GM13977 (cell line): ENCODE data around the gene TUBGCP6.

Experiments
- DNase-seq: peaks from one replicate; pipeline ENCODE4 v3.0.0; 2012; ENCODE audit warnings: low spot score
- in situ Hi-C: fragments of 300-500 bp; cut with MboI; formaldehyde crosslinking; loops from one replicate; pipeline ENCODE4 v1.12.0; 2022; ENCODE audit warnings: low sequenced_read_pairs, low pct_unique_long_range_greater_than_20kb, mixed read lengths, inconsistent platforms; ENCODE audit not compliant: unreplicated experiment
- TF ChIP-seq, protein P1 (sequence below): IDR thresholded peaks from 2 replicates; pipeline ENCODE4 v1.5.1; 2012; ENCODE audit warnings: mild to moderate bottlenecking, control low read depth; ENCODE audit not compliant: insufficient read depth; ENCODE audit errors: extremely low read depth, missing control alignments

Gene TUBGCP6

DNA sequence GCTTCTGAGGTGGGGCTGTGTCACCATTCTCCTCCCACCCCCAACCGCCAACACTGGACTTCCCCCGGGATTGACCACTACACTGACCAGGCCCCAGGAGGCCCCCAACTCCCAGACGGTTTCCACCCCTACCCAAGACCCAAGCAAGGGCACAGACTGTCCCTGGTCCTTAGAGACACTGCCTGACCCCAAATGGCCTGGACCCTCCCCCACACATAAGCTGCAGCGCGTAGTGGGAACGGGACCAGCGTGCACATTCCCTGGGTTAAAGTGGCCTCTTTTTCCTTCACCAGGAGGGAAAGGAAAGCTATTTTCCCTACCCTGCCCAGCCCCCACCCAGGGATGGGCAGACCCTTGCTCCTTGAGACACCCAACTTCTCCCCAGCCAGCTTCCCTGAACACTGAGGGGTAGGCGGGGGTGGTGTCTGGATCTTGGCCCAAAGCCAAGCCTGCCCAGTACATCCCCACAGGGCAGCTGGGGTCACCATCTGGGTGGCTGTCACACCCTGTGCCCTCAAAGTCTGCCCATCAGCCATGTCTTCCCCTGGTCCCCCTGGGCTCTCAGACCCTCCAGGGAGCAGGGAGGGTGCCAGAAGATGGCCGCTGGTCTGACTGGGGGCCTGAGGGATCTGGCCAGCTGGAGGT, 18.3 kb upstream of the TUBGCP6 start:
- in situ Hi-C loops, result no loop called here
- TF ChIP-seq, protein P1, sequence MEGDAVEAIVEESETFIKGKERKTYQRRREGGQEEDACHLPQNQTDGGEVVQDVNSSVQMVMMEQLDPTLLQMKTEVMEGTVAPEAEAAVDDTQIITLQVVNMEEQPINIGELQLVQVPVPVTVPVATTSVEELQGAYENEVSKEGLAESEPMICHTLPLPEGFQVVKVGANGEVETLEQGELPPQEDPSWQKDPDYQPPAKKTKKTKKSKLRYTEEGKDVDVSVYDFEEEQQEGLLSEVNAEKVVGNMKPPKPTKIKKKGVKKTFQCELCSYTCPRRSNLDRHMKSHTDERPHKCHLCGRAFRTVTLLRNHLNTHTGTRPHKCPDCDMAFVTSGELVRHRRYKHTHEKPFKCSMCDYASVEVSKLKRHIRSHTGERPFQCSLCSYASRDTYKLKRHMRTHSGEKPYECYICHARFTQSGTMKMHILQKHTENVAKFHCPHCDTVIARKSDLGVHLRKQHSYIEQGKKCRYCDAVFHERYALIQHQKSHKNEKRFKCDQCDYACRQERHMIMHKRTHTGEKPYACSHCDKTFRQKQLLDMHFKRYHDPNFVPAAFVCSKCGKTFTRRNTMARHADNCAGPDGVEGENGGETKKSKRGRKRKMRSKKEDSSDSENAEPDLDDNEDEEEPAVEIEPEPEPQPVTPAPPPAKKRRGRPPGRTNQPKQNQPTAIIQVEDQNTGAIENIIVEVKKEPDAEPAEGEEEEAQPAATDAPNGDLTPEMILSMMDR, result no peak
- DNase-seq, result no peak

DNA sequence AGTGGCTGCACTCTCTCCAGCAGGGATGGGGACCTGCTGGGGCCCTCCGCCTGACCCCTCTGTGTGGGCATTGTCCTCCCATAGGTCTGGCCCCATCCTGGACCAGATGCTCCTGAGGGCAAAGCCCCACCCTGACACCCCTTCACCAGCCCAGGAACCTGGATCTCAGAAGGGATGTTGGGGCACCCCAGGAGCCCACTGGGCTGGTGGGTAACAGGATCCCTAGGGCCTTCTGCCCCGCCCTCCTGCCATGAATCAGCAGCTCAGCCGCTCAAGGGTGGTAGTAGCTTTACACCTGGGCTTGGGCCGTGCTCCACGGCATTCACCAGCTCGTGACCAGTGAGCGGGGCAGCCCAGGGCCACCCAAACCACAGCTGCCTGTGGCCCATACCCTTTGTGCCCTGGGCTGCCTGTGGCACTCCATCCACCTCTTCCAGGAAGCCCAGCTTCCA, 17.7 kb upstream of the TUBGCP6 start:
- in situ Hi-C loops, result no loop called here
- no peak for DNase-seq
- TF ChIP-seq, protein P1, result no peak

DNA sequence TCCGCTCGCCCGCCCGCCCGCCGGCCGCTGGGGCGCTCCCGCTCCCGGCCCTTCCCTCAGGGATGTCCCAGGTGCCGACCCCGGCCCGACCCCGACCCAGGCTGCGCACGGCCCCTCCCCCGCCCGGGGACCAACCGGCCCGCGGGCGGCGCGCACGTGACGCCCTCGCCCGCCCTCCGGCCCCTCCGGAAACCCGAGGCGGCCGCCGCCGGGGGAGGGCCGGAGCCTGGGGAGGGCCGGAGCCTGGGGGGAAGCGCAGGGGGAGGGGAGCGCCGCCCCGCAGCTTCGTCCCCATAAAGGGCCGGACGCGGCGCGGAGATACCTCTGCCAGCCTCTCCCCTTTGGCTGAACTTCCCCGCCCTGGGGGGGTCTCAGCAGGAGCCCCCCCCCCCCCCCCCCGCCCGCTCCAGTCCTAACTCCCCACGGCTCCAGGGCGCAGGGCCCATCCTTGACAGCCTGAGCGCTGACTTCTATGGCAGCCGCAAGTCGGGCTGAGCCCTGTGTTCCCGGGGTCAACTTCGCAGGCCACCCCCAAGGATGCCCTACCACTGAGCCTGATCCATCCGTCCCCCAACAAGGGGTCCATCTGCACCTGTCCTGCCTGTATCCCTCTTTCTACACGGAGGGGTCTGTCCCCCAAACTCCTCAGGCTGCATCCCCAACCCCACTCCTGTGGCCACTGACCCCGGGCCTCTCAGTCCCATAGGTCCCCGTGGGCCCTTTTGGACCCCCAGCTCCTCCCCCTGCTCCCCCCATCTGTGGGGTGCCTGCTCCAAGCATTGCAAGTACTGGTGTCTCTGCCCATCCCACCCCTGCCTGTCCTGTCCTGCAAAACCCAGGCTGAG, 17.0 kb upstream of the TUBGCP6 start, which contains the start of gene MAPK12:
MAPK12 (minus strand) TSS at position 69 of the 845 bp plus-strand sequence. CDS start 174 bp downstream, outside the sequence.
- TF ChIP-seq, protein P1, result no peak
- in situ Hi-C loops, result no loop called here
- DNase-seq, result peak; percentile 93

DNA sequence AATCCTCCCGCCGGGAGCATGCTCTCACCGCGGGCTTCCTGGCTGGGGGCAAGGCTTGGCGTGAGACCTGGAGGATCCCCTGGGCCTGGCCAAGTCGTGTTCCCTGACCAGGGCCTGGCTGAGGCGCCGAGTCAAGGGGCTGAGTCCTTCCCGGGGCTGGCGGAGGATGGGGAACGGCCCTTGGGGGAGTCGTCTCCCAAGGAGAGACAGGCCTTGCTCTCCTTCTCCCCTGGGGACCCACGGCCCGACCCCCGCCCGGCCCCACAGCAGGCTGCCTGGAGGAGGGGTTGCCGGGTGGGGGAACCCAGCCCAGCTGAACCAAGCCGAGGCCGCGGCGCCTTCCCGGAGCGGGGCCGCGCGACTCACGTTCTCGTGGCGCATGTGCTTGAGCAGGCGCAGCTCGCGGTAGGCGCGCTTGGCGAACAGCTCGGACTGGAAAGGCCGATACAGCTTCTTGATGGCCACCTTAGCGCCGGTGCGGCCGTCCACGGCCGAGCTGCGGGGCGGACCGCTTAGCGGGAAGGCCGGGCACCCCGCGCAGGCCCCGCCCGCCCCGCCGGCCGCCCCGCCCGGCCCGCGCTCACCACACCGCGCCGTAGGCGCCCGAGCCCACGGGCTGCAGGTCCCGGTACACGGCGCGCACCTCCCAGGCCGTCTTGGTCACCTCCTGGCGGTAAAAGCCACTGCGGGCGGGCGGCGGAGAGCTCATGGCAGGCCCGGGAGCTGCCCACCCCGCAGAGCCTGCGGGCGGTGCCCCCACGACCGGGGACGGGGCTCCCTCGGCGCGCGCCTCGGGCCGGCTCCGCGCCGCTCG, 16.2 kb upstream of the TUBGCP6 start:
- in situ Hi-C loops, result no loop called here
- TF ChIP-seq, protein P1, result no peak
- DNase-seq, result peak; percentile 86

DNA sequence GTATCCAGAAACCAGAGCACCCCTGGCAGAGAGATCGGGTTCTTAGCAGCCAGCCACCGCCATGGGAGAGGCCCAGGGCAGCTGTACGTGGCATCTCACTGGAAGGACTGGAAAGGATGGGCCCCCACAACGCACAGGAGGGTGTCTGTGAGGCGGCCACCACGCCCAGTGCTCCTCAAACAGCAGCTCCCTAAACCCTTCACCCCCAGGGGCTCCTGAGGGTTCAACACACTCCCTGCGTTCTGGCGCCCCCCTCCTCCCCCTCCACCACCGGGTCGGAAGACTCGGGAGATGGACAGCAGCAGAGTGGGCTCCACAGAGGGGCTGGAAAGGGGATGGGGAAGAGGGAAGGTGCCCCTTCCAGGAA, 15.6 kb upstream of the TUBGCP6 start:
- in situ Hi-C loops, result no loop called here
- TF ChIP-seq, protein P1, result no peak
- no peak for DNase-seq

DNA sequence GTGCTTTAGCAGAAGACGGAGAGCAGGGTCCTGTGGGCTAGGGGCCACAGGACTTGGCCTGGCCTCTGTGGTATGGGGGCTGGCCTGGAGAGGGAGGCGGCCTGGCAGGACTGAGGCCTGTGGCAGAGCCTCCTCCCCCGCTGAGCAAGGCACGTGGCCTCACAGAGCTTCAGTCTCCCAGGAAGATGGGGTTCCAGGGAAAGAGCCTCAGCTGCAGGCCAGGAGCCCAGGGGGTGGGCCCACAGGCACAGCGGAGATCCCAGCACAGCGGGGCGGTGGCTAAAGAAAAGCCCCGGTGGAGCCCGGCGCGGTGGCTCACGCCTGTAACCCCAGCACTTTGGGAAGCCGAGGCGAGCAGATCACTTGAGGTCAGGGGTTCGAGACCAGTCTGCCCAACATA, 14.5 kb upstream of the TUBGCP6 start:
- TF ChIP-seq, protein P1, result no peak
- no peak for DNase-seq
- in situ Hi-C loops, result loop anchor here (10.0 kb wide), 1 partner anchor 235 kb away; no protein-coding TSS in a partner anchor
